K562 (cell line): Measurements from ENCODE around the gene SFXN2. TPM values are rescaled to one million over a fixed set of nuclear protein-coding genes. Genes with fewer than 3 reads are reported as not detected.
A peak's percentile ranks its signal among the peaks of the same experiment; 100 is the strongest.

Experiments used
- ATAC-seq: fragments of 200-7000 bp; cut with Tn5 transposase; 3 replicates; pipeline ENCODE4 v1.9.1; 2020; ENCODE audit warnings: moderate library complexity
- BruUV-seq: library from RNA; stranded (reverse); fragments of 400-500 nt; replicated peaks from 2 replicates; lab custom pipeline; 2021; lab: Mats Ljungman, UMichigan
- CTCF ChIA-PET: fragments of 300-600 bp; formaldehyde crosslinking; extraction: SDS; loops from one replicate; lab custom pipeline; 2021; ENCODE audit warnings: low intra/inter-chr PET ratio; lab: Yijun Ruan, JAX
- POLR2A ChIA-PET: fragments of 300-600, 350-650 bp; sonication (Branson Sonifier 250); formaldehyde crosslinking; extraction: SDS; loops from one replicate; lab custom pipeline; 2021; ENCODE audit warnings: antibody characterized with exemption, inconsistent platforms; lab: Yijun Ruan, JAX
- DNase-seq, 4 experiments: peaks; one replicate each; pipeline versions ENCODE4 v3.0.0 to v3.0.0-alpha.2; 2011 to 2018; ENCODE audit warnings: low spot score in 3 of 4, mixed read lengths in 3 of 4; ENCODE audit errors: extremely low read depth in 1 of 4
- FAIRE-seq: peaks from 2 replicates; lab custom pipeline; 2011; peaks lifted over from hg19 to GRCh38; lab: Jason Lieb, UNC
- H2AFZ ChIP-seq: 2 replicates; pipeline ENCODE4 v1.6.0; 2011; ENCODE audit warnings: low read depth, low read length, control low read depth, inconsistent platforms
- H3K27ac ChIP-seq: fragments of 200-600 bp; 3 replicates; pipeline ENCODE4 v1.8.0; 2011; ENCODE audit warnings: low read depth, mild to moderate bottlenecking, control low read depth, inconsistent platforms, low read length, moderate library complexity, mixed read lengths; ENCODE audit errors: extremely low read depth
- H3K27me3 ChIP-seq, 2 experiments: fragments of 300-600 bp in 1 of 2; 2 replicates in 1 of 2; 3 replicates in 1 of 2; pipeline versions ENCODE4 v1.6.0 to v1.8.0; 2011; ENCODE audit warnings: inconsistent platforms in 2 of 2, low read length in 2 of 2, mild to moderate bottlenecking in 1 of 2, mixed read lengths in 1 of 2, moderate library complexity in 1 of 2; ENCODE audit not compliant: control insufficient read depth in 2 of 2, insufficient read depth in 2 of 2
- H3K36me3 ChIP-seq: fragments of 300-600 bp; 3 replicates; pipeline ENCODE4 v1.8.0; 2011; ENCODE audit warnings: mild to moderate bottlenecking, low read length, inconsistent platforms; ENCODE audit not compliant: control insufficient read depth, insufficient read depth
- H3K4me1 ChIP-seq, 2 experiments: fragments of 200-600 bp in 1 of 2; replicated peaks in 1 of 2; 2 replicates in 1 of 2; 3 replicates in 1 of 2; pipeline versions ENCODE4 v1.5.1 to v1.8.0; 2011; ENCODE audit warnings: inconsistent platforms in 2 of 2, low read length in 2 of 2, mild to moderate bottlenecking in 1 of 2, mixed read lengths in 1 of 2, moderate library complexity in 1 of 2; ENCODE audit not compliant: control insufficient read depth in 2 of 2, insufficient read depth in 2 of 2
- H3K4me2 ChIP-seq: 2 replicates; pipeline ENCODE4 v1.6.1; 2011; ENCODE audit warnings: low read length, control low read depth, inconsistent platforms, mixed read lengths; ENCODE audit not compliant: insufficient read depth
- H3K4me3 ChIP-seq: fragments of 200-600 bp; sonication (generic), shearing (Covaris generic); 2 replicates; pipeline ENCODE4 v1.5.1; 2016; ENCODE audit warnings: control low read depth, inconsistent platforms
- H3K79me2 ChIP-seq: fragments of 200-600 bp; 3 replicates; pipeline ENCODE4 v1.8.0; 2011; ENCODE audit warnings: low read length, inconsistent platforms; ENCODE audit not compliant: control insufficient read depth, insufficient read depth
- H3K9ac ChIP-seq, 2 experiments: 2 replicates each; pipeline versions ENCODE4 v1.6.0 to v1.6.1; 2011; ENCODE audit warnings: low read depth in 2 of 2, low read length in 2 of 2, control low read depth in 1 of 2, inconsistent platforms in 1 of 2, mild to moderate bottlenecking in 1 of 2, mixed read lengths in 1 of 2; ENCODE audit not compliant: insufficient read depth in 1 of 2
- H3K9me1 ChIP-seq: one replicate; pipeline ENCODE4 v1.6.0; 2011; ENCODE audit warnings: inconsistent platforms, mild to moderate bottlenecking, low read length, moderate library complexity; ENCODE audit not compliant: control insufficient read depth, insufficient read depth
- H3K9me3 ChIP-seq: replicated peaks from 2 replicates; pipeline ENCODE4 v1.5.1; 2011; ENCODE audit warnings: low read depth, low read length, inconsistent platforms; ENCODE audit not compliant: control insufficient read depth, insufficient read depth
- H4K20me1 ChIP-seq: replicated peaks from 2 replicates; pipeline ENCODE4 v1.6.1; 2011; ENCODE audit warnings: low read length, inconsistent platforms, mixed read lengths; ENCODE audit not compliant: control insufficient read depth, insufficient read depth
- ARID1B ChIP-seq: fragments of 450-650 bp; IDR thresholded peaks from 2 replicates; pipeline ENCODE4 v1.6.1; 2016; ENCODE audit warnings: antibody characterized with exemption, mild to moderate bottlenecking, inconsistent platforms
- BRF2 ChIP-seq: IDR thresholded peaks from 3 replicates; pipeline ENCODE4 v1.6.1; 2011; ENCODE audit warnings: borderline replicate concordance, mild to moderate bottlenecking; ENCODE audit not compliant: insufficient read length, insufficient read depth
- C11orf30 ChIP-seq: fragments of 450-650 bp; IDR thresholded peaks from 2 replicates; pipeline ENCODE4 v1.6.1; 2016; ENCODE audit warnings: low read depth, mild to moderate bottlenecking
- ERF ChIP-seq: fragments of 450-650 bp; formaldehyde crosslinking; IDR thresholded peaks from 2 replicates; pipeline ENCODE4 v1.4.0; 2020; ENCODE audit warnings: mild to moderate bottlenecking, mixed read lengths
- FOXK2 ChIP-seq, 2 experiments: fragments of 450-650 bp; IDR thresholded peaks in 1 of 2; conservative IDR thresholded peaks in 1 of 2; 2 replicates each; pipeline ENCODE4 v1.6.1; 2016; ENCODE audit warnings: low read depth in 2 of 2, mild to moderate bottlenecking in 1 of 2
- NCOA4 ChIP-seq: fragments of 450-650 bp; IDR thresholded peaks from 2 replicates; pipeline ENCODE4 v1.6.1; 2018; ENCODE audit warnings: mild to moderate bottlenecking; ENCODE audit not compliant: partially characterized antibody
- NFRKB ChIP-seq: fragments of 450-650 bp; IDR thresholded peaks from 2 replicates; pipeline ENCODE4 v1.6.1; 2016; ENCODE audit warnings: low read depth
- SMC3 ChIP-seq: conservative IDR thresholded peaks from 2 replicates; pipeline ENCODE4 v1.6.1; 2011; ENCODE audit warnings: low read depth, low read length, improper control_type of control experiment; ENCODE audit not compliant: insufficient read depth
- ZBTB1 ChIP-seq: sonication (generic); formaldehyde crosslinking; IDR thresholded peaks from 2 replicates; pipeline ENCODE4 v1.8.1; 2023; ENCODE audit warnings: missing genetic modification reagents, low read depth, mild to moderate bottlenecking, borderline replicate concordance
- ZKSCAN1 ChIP-seq: fragments of 150-350 bp; IDR thresholded peaks from 2 replicates; pipeline ENCODE4 v1.6.1; 2016; ENCODE audit warnings: low read depth, low read length
- ZNF146 ChIP-seq: IDR thresholded peaks from one replicate; pipeline ENCODE4 v1.6.1; 2018; ENCODE audit warnings: missing compliant biosample characterization; ENCODE audit not compliant: unreplicated experiment
- ZNF655 ChIP-seq: fragments of 250-450 bp; sonication (Bioruptor Pico); IDR thresholded peaks from 2 replicates; pipeline ENCODE4 v1.5.0; 2021
- WGBS: fragments of 100-300 bp; shearing (Covaris generic); methylation state at CpG from one replicate; pipeline ENCODE4 v1.1.6; 2016; ENCODE audit warnings: low coverage, mixed read lengths; ENCODE audit not compliant: insufficient coverage; ENCODE audit errors: missing lambda C conversion rate; 5-methylcytosine and 5-hydroxymethylcytosine counted together
- in situ Hi-C: fragments of 300-500 bp; cut with MboI; formaldehyde crosslinking; loops from 4 replicates; pipeline ENCODE4 v1.15.0; 2018; ENCODE audit warnings: inconsistent platforms, mixed read lengths
- intact Hi-C: fragments of 100-400 bp; cut with micrococcal nuclease; formaldehyde crosslinking; loops from 2 replicates; pipeline ENCODE4 v1.14.2; 2022
- polyA plus RNA-seq, 8 experiments: library from polyadenylated mRNA; depleted of rRNA in 4 of 8; stranded (reverse) in 5 of 8; unstranded in 3 of 8; fragments of >200 nt; fragmentation: Nextera tagmentation in 2 of 8; fragmentation: Illumina TruSeq in 1 of 8; extraction: Ambion mirVana in 2 of 8; extraction: Trizol in 1 of 8; gene quantifications; 2 replicates each; pipeline versions ENCODE4 v1.2.1 to v1.2.3, GENCODE V29; 2011 to 2014; ENCODE audit warnings: inconsistent platforms in 1 of 8, missing spikeins in 1 of 8
- total RNA-seq, 7 experiments: library from RNA; depleted of rRNA in 6 of 7; stranded (reverse); fragments of >200 nt in 6 of 7; fragmentation: Illumina TruSeq in 2 of 7; extraction: Trizol in 2 of 7; gene quantifications; 2 replicates each; pipeline versions ENCODE4 v1.2.1 to v1.2.3, GENCODE V29; 2011 to 2021; ENCODE audit warnings: low replicate concordance in 1 of 7
- TF ChIP-seq, protein P1 (sequence below): fragments of 450-650 bp; IDR thresholded peaks from 2 replicates; pipeline ENCODE4 v1.6.1; 2016
- TF ChIP-seq, protein P2 (sequence below): sonication (generic); formaldehyde crosslinking; IDR thresholded peaks from 2 replicates; pipeline ENCODE4 v1.8.1; 2022; ENCODE audit warnings: missing genetic modification reagents

Gene SFXN2
- total and polyA plus RNA-seq, 9 of the 15 experiments (the other 6 are each of a cell fraction or from before 2014, with no cell fraction given), result 7.3 to 23.8 (median 15.7) TPM

DNA sequence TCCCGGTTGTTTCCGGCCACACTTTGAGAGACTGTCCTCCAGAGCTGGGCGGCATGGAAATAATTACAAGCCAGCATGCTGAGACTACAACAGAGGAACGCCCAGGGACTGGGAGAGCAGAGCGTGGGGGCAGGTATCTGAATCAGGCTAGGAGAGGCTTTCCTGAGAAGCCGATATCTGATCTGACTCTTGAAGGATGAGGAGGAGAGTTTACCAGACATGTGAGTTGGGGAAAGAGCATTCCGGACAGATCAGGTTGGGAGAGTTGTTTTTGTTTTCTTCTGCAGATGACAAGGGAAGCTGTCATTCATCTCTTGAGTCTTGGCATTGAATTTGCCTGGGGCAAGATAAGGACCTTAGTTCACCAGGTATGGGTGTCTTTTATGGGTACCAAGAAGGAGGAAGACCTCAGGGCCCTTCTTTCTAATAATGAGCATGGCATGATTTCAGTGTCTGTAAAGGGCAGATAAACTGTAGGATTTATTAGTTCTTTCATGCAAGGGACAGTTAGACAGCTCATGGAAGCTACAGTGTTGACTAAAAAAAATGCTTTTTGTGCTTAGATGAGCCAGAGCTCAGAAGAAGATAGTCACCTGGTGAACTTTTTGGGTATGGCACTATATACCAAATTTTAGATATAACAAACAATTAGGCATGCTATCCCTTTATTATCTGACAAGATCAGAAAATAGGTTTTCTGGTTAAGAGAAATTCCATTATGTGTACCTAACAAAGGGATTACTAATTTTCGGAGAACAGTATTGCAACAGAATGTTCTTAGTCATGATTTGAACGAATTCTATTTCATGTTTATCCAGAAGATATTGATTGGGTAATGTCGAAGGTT lies 65.5 kb downstream of the SFXN2 start:
- no peaks in the 10 kb centered on the region for H3K27me3 ChIP-seq
- H3K79me2 ChIP-seq, result peaks cover 46% of the 10 kb centered on the region
- H3K9me3 ChIP-seq, result no peaks in the 10 kb centered on the region
- peaks cover 4% of the 10 kb centered on the region; the same call in 1 of the 3 replicates for H3K36me3 ChIP-seq
- POLR2A ChIA-PET, result interaction anchor here (0.7 to 1.2 kb wide), 3 partner anchors 10 to 49 kb away, joined by 4 read pairs; no protein-coding TSS in a partner anchor
- H3K4me1 ChIP-seq, result peaks cover 52 to 71% of the 10 kb centered on the region in 2 experiments
- 23% methylated on average over 10 of the region's 10 CpGs for WGBS
- H3K4me3 ChIP-seq, result no peak overlapping the region
- intact Hi-C loops, result loop anchor here (5.0 kb wide), 1 partner anchor 38 kb away; the partner anchor contains the start of gene WBP1L
- no peaks in the 10 kb centered on the region for H4K20me1 ChIP-seq
- H2AFZ ChIP-seq, result no peak overlapping the region
- H3K4me2 ChIP-seq, result peak overlapping the region; percentile 14; the same call in 1 of the 2 replicates
- H3K9me1 ChIP-seq, result no peaks in the 10 kb centered on the region
- peak overlapping the region; percentile 12; the same call in 1 of the 3 replicates for H3K27ac ChIP-seq
- no peak overlapping the region; a peak in 1 of 4 replicates for H3K9ac ChIP-seq
- peak; percentile 34 for ATAC-seq
- CTCF ChIA-PET, result no interaction called here
- no TSS peak for BruUV-seq
- in situ Hi-C loops, result no loop called here
- FAIRE-seq, result peak; percentile 82
- DNase-seq, result peak; percentile 26 to 73 (median 48)
- TF ChIP-seq NFRKB (no peak), ARID1B (peak; percentile 45), SMC3 (no peak), ZBTB1 (no peak), BRF2 (no peak), ERF (CRISPR knock-in tag) (no peak), NCOA4 (no peak), FOXK2 (conservative IDR thresholded peaks at IDR 0.05 in 1 of 2, IDR thresholded peaks at IDR 0.05 in 1 of 2; ENCODE audit: low read depth in 2 of 2) (peak in 1 of 2 experiments; percentile 24; a peak in 2 of 4 replicates), ZNF146 (CRISPR knock-in tag) (no peak), ZNF655 (CRISPR knock-in tag) (no peak), ZKSCAN1 (no peak), C11orf30 (no peak)
- TF ChIP-seq, protein P1, sequence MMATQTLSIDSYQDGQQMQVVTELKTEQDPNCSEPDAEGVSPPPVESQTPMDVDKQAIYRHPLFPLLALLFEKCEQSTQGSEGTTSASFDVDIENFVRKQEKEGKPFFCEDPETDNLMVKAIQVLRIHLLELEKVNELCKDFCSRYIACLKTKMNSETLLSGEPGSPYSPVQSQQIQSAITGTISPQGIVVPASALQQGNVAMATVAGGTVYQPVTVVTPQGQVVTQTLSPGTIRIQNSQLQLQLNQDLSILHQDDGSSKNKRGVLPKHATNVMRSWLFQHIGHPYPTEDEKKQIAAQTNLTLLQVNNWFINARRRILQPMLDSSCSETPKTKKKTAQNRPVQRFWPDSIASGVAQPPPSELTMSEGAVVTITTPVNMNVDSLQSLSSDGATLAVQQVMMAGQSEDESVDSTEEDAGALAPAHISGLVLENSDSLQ, result peak; percentile 87
- TF ChIP-seq, protein P2, sequence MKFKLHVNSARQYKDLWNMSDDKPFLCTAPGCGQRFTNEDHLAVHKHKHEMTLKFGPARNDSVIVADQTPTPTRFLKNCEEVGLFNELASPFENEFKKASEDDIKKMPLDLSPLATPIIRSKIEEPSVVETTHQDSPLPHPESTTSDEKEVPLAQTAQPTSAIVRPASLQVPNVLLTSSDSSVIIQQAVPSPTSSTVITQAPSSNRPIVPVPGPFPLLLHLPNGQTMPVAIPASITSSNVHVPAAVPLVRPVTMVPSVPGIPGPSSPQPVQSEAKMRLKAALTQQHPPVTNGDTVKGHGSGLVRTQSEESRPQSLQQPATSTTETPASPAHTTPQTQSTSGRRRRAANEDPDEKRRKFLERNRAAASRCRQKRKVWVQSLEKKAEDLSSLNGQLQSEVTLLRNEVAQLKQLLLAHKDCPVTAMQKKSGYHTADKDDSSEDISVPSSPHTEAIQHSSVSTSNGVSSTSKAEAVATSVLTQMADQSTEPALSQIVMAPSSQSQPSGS (CRISPR knock-in tag), result no peak
